NCI-H1417 (cell line): ENCODE data around the gene ARAP2.

Experiments
- DNase-seq, 3 experiments: peaks; one replicate each; lab custom pipeline; 2025; lab: John Stamatoyannopoulos, UW

Gene ARAP2

DNA sequence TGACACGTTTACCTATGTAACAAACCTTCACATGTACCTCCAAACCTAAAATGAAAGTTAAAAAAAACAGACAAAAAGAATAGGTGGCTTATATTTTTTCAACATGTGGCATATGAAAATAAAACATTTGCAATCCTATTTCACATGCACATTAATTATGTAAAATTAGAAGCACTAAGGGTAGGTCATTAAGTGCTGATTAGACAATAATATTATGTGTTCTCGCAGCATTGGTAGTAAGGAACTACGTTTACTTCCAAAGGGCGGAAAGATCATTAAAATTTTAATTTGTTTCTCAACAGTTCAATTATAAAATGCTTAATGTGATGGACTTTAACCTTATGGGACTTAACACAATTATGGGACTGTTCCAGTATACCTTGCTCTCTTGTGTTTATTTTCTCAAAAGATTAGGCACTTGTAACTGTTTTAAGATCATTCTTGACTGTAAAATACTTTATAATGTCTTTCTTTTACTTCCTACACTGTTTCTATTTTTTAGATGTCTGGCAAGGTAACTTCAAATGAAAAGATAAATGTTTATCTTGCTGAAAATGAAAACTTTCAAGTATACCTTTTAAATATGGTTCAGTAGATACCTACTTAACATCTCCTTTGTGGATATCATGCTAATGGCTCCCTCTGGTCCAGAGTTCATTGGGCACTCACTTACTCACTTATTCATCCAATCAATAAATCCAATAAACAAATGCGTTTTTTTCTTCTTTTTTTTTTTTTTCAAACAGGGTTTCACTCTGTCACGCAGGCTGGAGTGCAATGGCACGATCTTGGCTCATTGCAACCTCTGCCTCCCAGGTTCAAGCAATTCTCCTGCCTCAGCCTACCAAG, 202.0 kb downstream of the ARAP2 start:
- no peak for DNase-seq

DNA sequence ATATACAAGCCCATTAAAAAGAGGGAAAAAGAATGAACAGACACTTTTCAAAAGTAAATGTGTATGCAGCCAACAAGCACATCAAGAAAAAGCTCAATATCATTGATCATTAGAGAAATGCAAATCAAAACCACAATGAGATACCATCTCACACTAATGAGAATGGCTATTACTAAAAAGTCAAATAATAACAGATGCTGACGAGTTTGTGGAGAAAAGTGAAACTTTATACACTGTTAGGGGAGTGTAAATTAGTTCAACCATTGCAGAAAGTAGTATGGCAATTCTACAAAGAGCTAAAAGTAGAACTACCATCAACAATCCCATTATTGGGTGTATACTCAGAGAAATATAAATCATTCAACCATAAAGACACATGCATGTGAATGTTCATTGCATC, 203.0 kb downstream of the ARAP2 start:
- no peak for DNase-seq

DNA sequence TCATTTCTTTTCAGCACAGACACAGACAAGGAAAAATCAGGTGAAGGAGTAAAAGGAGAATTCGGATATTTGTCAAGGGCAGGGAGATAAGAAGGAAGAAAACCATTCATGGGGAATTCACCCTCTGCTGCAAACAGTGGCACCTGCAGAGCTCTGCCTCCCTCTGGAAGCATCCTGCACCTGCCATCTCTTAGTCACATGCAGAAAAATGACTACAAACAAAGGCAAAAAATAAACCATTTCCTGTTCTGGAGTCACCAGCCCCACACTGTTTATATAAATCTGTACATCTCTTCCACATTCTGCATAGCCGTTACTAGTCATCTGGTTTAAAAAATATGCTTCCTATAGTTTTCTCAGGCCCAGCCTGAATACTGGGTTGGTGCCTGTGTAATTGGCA, 205.3 kb downstream of the ARAP2 start:
- peak in 1 of 3 experiments; percentile 38 for DNase-seq

DNA sequence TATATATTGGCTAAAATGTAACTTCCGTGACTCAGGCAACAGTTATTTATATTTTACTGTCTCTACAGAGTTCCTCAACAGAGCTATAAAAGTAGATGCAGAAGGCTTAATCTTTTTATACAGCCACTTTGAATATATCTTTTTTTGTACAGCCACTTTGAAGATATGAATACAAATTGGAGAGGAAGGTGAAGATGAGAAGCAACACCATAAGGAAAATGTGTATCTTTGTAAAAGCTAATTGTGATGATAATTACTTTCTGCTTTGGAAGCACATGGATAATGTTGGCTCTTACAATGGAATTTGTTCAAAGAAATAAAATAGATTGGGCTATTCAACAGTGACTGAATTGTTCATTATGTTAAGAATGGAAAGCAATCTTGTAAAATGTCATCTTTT, 205.8 kb downstream of the ARAP2 start:
- no peak for DNase-seq

DNA sequence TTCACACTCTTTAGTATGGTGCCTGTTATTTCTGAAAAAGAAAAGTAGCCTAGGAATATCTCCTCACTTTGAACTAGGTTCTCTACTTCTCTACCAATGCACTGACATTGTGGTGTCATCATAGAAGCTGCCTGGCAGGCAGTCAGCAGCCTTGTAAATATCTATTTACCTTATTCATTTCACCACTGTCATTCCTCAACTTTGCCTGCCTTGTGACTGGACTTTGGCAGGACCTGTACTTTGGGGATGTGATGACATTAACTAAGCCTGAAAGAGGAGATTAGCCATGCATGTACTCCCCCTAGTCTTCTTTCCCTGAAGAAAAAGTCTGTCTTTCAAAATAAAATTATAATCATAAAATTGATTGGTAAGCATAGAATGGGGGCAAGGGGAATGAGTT, 207.2 kb downstream of the ARAP2 start:
- no peak for DNase-seq

DNA sequence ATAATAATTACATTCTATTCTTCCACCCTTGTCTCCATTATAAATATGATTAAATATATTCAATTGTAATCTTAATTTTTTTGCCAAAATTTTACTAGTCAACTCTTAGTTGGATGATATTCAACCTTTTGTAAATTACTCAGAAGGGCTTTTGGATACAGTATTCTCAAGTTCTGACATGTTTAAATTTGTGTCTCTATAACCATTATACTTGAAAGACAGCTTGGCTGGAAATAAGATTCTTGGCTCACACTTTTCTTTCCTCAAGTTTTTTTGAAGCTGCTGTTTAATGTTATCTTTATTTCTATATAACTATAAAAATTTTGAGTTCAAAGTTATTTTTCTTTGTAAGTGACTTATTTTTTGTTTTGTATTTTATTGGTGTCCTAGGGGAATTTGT, 214.4 kb downstream of the ARAP2 start:
- no peak for DNase-seq

DNA sequence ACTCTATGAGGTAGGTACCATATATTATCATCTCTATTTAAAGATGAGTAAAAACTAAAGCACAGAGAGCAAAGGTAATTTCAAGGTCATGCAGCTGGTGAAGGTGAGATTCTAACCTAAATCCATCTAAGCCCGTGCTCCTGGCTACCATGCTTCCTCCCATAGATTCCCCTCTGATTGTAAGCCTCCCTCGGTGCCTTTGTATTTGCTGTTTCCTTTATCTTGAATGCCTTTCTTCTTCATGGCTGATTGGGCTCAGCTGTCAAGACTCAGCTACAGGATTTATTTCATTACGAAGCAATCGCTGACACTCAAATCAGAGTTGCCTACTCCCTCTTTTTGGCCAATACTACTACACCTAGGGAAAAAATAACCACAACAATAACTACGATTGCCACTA, 217.1 kb downstream of the ARAP2 start:
- DNase-seq = peak in 1 of 3 experiments; percentile 15

DNA sequence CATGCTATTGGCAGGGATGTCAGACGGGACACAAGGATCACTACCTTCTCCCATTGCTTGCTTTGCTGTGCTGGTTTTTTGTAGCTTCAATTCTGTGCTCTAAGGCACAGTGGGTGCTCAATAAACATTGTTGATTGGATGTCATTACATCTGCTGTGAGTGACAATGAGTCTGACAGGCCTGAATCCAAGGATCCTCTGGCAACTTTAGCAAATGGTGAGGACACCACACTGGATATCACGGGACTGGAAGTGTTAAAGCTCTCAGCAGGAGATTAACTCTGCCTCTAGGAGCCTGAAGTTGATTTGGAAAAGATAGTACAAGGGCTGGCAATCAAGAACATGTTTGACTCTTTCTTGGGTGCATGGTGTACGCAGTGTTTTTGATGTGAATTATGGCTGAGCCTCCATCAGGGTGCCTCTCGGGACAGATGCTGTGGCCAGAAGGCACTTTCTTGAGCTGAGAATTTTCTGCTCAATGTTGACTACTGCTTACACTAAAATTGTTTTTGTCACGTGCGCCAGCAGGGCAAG, 217.9 kb downstream of the ARAP2 start:
- DNase-seq = peak in 2 of 3 experiments; percentile 18 to 40

DNA sequence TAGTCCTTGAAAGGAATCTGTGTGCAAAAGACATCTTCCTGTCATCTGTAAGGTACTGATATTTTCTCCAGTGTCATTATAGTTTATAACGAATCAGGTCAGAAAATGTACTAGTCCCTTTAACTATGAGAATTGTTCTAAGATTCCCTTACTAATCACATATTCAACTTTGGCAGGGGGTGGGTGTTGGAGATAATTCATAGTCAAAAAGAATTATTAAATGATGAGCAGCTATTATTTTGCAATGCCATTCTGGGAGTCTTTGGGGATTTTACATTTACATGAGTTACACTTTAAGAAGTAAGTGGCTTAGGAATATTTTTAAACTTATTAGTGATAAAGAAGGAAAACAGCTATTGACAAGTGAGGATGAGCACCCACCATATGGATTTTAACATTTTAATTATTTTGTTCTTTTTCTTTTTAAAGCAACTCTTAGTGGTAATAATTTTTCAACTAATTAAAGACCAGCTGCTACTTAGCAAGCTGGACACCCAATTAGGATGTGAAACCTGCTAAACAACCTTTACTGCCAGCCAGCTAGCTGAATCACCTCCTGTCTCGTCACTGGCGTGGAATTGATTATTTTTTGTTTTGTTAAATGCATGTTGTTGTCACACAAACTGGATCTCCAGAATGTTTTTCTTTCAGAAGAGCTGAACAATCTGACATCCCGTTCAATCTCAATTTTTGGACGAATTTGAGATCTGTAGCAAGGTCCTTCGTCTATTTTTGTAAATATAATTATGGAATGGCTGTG, 219.2 kb downstream of the ARAP2 start:
- peak in 2 of 3 experiments; percentile 39 to 79 for DNase-seq

DNA sequence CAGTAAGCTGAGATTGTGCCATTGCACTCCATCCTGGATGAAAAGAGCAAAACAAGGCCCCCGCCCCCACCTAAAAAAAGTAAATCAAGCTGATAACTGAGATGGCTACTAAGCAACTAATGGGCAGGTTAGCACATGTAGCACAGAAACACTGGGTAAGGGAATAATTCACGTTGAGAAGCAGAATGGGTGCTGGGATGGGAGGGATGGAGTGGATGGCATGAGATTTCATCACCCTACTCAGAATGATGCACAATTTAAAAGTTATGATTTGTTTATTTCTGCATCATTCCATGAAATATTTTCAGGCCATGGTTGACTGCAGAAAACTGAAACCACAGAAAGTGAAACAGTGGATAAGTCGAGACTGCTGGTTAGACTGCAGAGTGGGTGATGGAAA, 224.0 kb downstream of the ARAP2 start:
- peak in 1 of 3 experiments; percentile 3 for DNase-seq
